Astrocyte (in vitro differentiated cells and primary cell): ENCODE measurements around the gene C10orf90. TPM values are rescaled to one million over a fixed set of nuclear protein-coding genes. Genes with fewer than 3 reads are reported as not detected.
"Not testable (repeated sequence)": the region's sequence is repeated elsewhere in the genome, so short reads cannot be mapped to it uniquely, and the experiment has no call there.

Experiments
- DNase-seq: peaks from one replicate; pipeline ENCODE4 v3.0.0-alpha.2; 2010; ENCODE audit warnings: low read depth
- FAIRE-seq: peaks from 2 replicates; lab custom pipeline; 2011; peaks lifted over from hg19 to GRCh38; lab: Jason Lieb, UNC
- H2AFZ ChIP-seq: 2 replicates; pipeline ENCODE4 v1.6.0; 2012; ENCODE audit warnings: low read depth, low read length, inconsistent platforms
- H3K27ac ChIP-seq: 2 replicates; pipeline ENCODE4 v1.5.1; 2011; ENCODE audit warnings: low read depth, low read length, inconsistent platforms
- H3K27me3 ChIP-seq: 2 replicates; pipeline ENCODE4 v1.6.0; 2011; ENCODE audit warnings: low read length, inconsistent platforms; ENCODE audit not compliant: insufficient read depth
- H3K36me3 ChIP-seq: 2 replicates; pipeline ENCODE4 v1.5.1; 2011; ENCODE audit warnings: low read length, inconsistent platforms; ENCODE audit not compliant: insufficient read depth
- H3K4me1 ChIP-seq: 2 replicates; pipeline ENCODE4 v1.5.1; 2011; ENCODE audit warnings: low read length, inconsistent platforms; ENCODE audit not compliant: insufficient read depth
- H3K4me2 ChIP-seq: 2 replicates; pipeline ENCODE4 v1.6.0; 2012; ENCODE audit warnings: low read length, inconsistent platforms
- H3K4me3 ChIP-seq: 2 replicates; pipeline ENCODE4 v1.5.1; 2011; ENCODE audit warnings: low read depth, mild to moderate bottlenecking, low read length, inconsistent platforms; ENCODE audit not compliant: insufficient read depth
- H3K79me2 ChIP-seq: 2 replicates; pipeline ENCODE4 v1.6.0; 2012; ENCODE audit warnings: mild to moderate bottlenecking, low read length, inconsistent platforms; ENCODE audit not compliant: insufficient read depth
- H3K9ac ChIP-seq: 2 replicates; pipeline ENCODE4 v1.6.0; 2012; ENCODE audit warnings: mild to moderate bottlenecking, low read length, inconsistent platforms
- H3K9me3 ChIP-seq: 2 replicates; pipeline ENCODE4 v1.5.1; 2012; ENCODE audit warnings: low read depth, mild to moderate bottlenecking, low read length, inconsistent platforms; ENCODE audit not compliant: insufficient read depth
- H4K20me1 ChIP-seq: 2 replicates; pipeline ENCODE4 v1.6.0; 2012; ENCODE audit warnings: low read length, inconsistent platforms; ENCODE audit not compliant: insufficient read depth
- H3K27ac Mint-ChIP-seq: one replicate; pipeline ENCODE4 v1.8.0; 2021; ENCODE audit warnings: mild to moderate bottlenecking, mixed read lengths; ENCODE audit not compliant: unreplicated experiment
- H3K27me3 Mint-ChIP-seq: one replicate; pipeline ENCODE4 v1.8.0; 2021; ENCODE audit warnings: low read depth, mixed read lengths; ENCODE audit not compliant: unreplicated experiment
- H3K36me3 Mint-ChIP-seq: one replicate; pipeline ENCODE4 v1.8.0; 2021; ENCODE audit warnings: low read depth, mixed read lengths; ENCODE audit not compliant: unreplicated experiment
- H3K4me1 Mint-ChIP-seq: one replicate; pipeline ENCODE4 v1.8.0; 2021; ENCODE audit warnings: low read depth, mixed read lengths; ENCODE audit not compliant: unreplicated experiment
- H3K4me3 Mint-ChIP-seq: one replicate; pipeline ENCODE4 v1.8.0; 2021; ENCODE audit warnings: mild to moderate bottlenecking, moderate library complexity, mixed read lengths; ENCODE audit not compliant: unreplicated experiment
- H3K9me3 Mint-ChIP-seq: one replicate; pipeline ENCODE4 v1.8.0; 2021; ENCODE audit warnings: mild to moderate bottlenecking, mixed read lengths; ENCODE audit not compliant: unreplicated experiment
- CTCF ChIP-seq: IDR thresholded peaks from 2 replicates; pipeline ENCODE4 v1.5.1; 2011; ENCODE audit warnings: low read depth, mild to moderate bottlenecking, inconsistent platforms, low read length, moderate library complexity; ENCODE audit not compliant: insufficient read depth
- EZH2 ChIP-seq: IDR thresholded peaks from 2 replicates; pipeline ENCODE4 v1.6.1; 2012; ENCODE audit warnings: mild to moderate bottlenecking, low read length, inconsistent platforms; ENCODE audit not compliant: insufficient read depth
- total RNA-seq: library from RNA; stranded (reverse); gene quantifications from 2 replicates; pipeline ENCODE4 v1.2.1, GENCODE V29; 2021

The C10orf90 gene
- total RNA-seq, 1 donor from 2014 or later, result not detected

- Histone ChIP-seq H2AFZ (peak overlapping the region; percentile 68), H3K27me3 (no peaks in the 10 kb centered on the region), H3K4me3 (peak overlapping the region; percentile 48), H3K27ac (no peak overlapping the region), H3K9ac (peak overlapping the region; percentile 54), H3K9me3 (no peaks in the 10 kb centered on the region), H3K79me2 (no peaks in the 10 kb centered on the region), H3K36me3 (no peaks in the 10 kb centered on the region), H3K4me2 (peak overlapping the region; percentile 83), H3K4me1 (peaks cover 5% of the 10 kb centered on the region), H4K20me1 (no peaks in the 10 kb centered on the region)
- TF ChIP-seq CTCF, result no peak
- TF ChIP-seq EZH2, result no peak
- Mint-ChIP-seq H3K36me3 (no peaks in the 10 kb centered on the region), H3K4me3 (peak overlapping the region; percentile 50), H3K27me3 (peaks cover 4% of the 10 kb centered on the region), H3K4me1 (peaks cover 15% of the 10 kb centered on the region), H3K27ac (no peak overlapping the region), H3K9me3 (peaks cover 8% of the 10 kb centered on the region)
- DNase-seq, result peak; percentile 21
- no peak for FAIRE-seq
These were observed 109.1 kb downstream of the C10orf90 start for GRCh38 chr10:126561294-126561920.

- Mint-ChIP-seq H3K27me3 (peaks cover 6% of the 10 kb centered on the region), H3K27ac (no peak overlapping the region), H3K4me1 (peaks cover 15% of the 10 kb centered on the region), H3K36me3 (no peaks in the 10 kb centered on the region), H3K9me3 (peaks cover 6% of the 10 kb centered on the region), H3K4me3 (no peak overlapping the region)
- Histone ChIP-seq H2AFZ (no peak overlapping the region), H3K27ac (no peak overlapping the region), H3K4me2 (no peak overlapping the region), H3K79me2 (no peaks in the 10 kb centered on the region), H3K9ac (no peak overlapping the region), H4K20me1 (no peaks in the 10 kb centered on the region), H3K27me3 (no peaks in the 10 kb centered on the region), H3K4me1 (peaks cover 5% of the 10 kb centered on the region), H3K36me3 (no peaks in the 10 kb centered on the region), H3K4me3 (no peak overlapping the region), H3K9me3 (no peaks in the 10 kb centered on the region)
- TF ChIP-seq CTCF (no peak), EZH2 (no peak)
- DNase-seq (no peak), FAIRE-seq (no peak)
These were observed 111.6 kb downstream of the C10orf90 start for GRCh38 chr10:126558881-126559280.

- H3K27ac ChIP-seq, result no peak overlapping the region
- Mint-ChIP-seq H3K36me3 (no peaks in the 10 kb centered on the region), H3K4me3 (no peak overlapping the region), H3K4me1 (peaks cover 4% of the 10 kb centered on the region), H3K27ac (no peak overlapping the region), H3K27me3 (peaks cover 8% of the 10 kb centered on the region), H3K9me3 (no peaks in the 10 kb centered on the region)
- H3K27me3 ChIP-seq, result no peaks in the 10 kb centered on the region
- H4K20me1 ChIP-seq, result no peaks in the 10 kb centered on the region
- no peak overlapping the region for H3K4me2 ChIP-seq
- peak; percentile 29 for DNase-seq
- H3K79me2 ChIP-seq, result no peaks in the 10 kb centered on the region
- TF ChIP-seq CTCF, result no peak
- TF ChIP-seq EZH2, result no peak
- no peaks in the 10 kb centered on the region for H3K36me3 ChIP-seq
- no peak for FAIRE-seq
- no peak overlapping the region for H2AFZ ChIP-seq
- no peak overlapping the region for H3K9ac ChIP-seq
- no peaks in the 10 kb centered on the region for H3K4me1 ChIP-seq
- no peaks in the 10 kb centered on the region for H3K9me3 ChIP-seq
- no peak overlapping the region for H3K4me3 ChIP-seq
These were observed 119.3 kb downstream of the C10orf90 start for GRCh38 chr10:126551202-126551601.

- DNase-seq, H4K20me1 ChIP-seq, H3K27me3 ChIP-seq, H3K4me1 Mint-ChIP-seq, H3K4me3 Mint-ChIP-seq, H3K36me3 ChIP-seq, H3K27ac Mint-ChIP-seq, FAIRE-seq, H3K9ac ChIP-seq, H3K4me2 ChIP-seq, H3K4me1 ChIP-seq, H3K9me3 ChIP-seq, H3K9me3 Mint-ChIP-seq, H3K27ac ChIP-seq, H3K4me3 ChIP-seq, H3K27me3 Mint-ChIP-seq, H2AFZ ChIP-seq, H3K79me2 ChIP-seq, H3K36me3 Mint-ChIP-seq: not testable (repeated sequence)
These were observed 119.9 kb downstream of the C10orf90 start for GRCh38 chr10:126550586-126550985.
